WTC11 (cell line): ENCODE results near the gene SLIT3. TPM values are rescaled to one million over a fixed set of nuclear protein-coding genes. Genes with fewer than 3 reads are reported as not detected.

Source experiments
- ATAC-seq: fragments of 200-7000 bp; cut with Tn5 transposase; 2 replicates; pipeline ENCODE4 v1.10.0; 2021; ENCODE audit warnings: mild to moderate bottlenecking, moderate library complexity
- CTCF ChIA-PET: fragments of 300-600 bp; sonication (Branson Sonifier 250); formaldehyde crosslinking; loops from one replicate; lab custom pipeline; 2021; ENCODE audit warnings: antibody characterized with exemption; lab: Charles Lee
- POLR2A ChIA-PET: fragments of 350-600 bp; sonication (Branson Sonifier 250); formaldehyde crosslinking; loops from one replicate; lab custom pipeline; 2021; ENCODE audit warnings: antibody characterized with exemption; lab: Charles Lee
- DNase-seq: peaks from one replicate; pipeline ENCODE4 v3.0.0; 2021; ENCODE audit warnings: low spot score
- H3K27ac Mint-ChIP-seq: 2 replicates; pipeline ENCODE4 v1.8.0; 2021; ENCODE audit warnings: mixed read lengths
- H3K27me3 Mint-ChIP-seq: 2 replicates; pipeline ENCODE4 v1.8.0; 2021; ENCODE audit warnings: low read depth, mild to moderate bottlenecking, moderate library complexity, mixed read lengths
- H3K36me3 Mint-ChIP-seq: 2 replicates; pipeline ENCODE4 v1.8.0; 2021; ENCODE audit warnings: mixed read lengths
- H3K4me1 Mint-ChIP-seq: 2 replicates; pipeline ENCODE4 v1.8.0; 2022; ENCODE audit warnings: mixed read lengths
- H3K4me3 Mint-ChIP-seq: 2 replicates; pipeline ENCODE4 v1.8.0; 2021; ENCODE audit warnings: mild to moderate bottlenecking, moderate library complexity, mixed read lengths
- H3K9me3 Mint-ChIP-seq: 2 replicates; pipeline ENCODE4 v1.8.0; 2021; ENCODE audit warnings: mixed read lengths
- ATF1 ChIP-seq: sonication (generic); formaldehyde crosslinking; IDR thresholded peaks from 2 replicates; pipeline ENCODE4 v1.8.1; 2023; ENCODE audit warnings: mild to moderate bottlenecking, moderate library complexity, missing genetic modification reagents
- ATF2 ChIP-seq: sonication (generic); formaldehyde crosslinking; IDR thresholded peaks from 2 replicates; pipeline ENCODE4 v1.8.1; 2022; ENCODE audit warnings: low read depth, missing genetic modification reagents, borderline replicate concordance
- CBFB ChIP-seq: sonication (generic); formaldehyde crosslinking; IDR thresholded peaks from 2 replicates; pipeline ENCODE4 v1.8.1; 2022; ENCODE audit warnings: mild to moderate bottlenecking, low read depth, missing genetic modification reagents
- ESRRA ChIP-seq: sonication (generic); formaldehyde crosslinking; IDR thresholded peaks from 2 replicates; pipeline ENCODE4 v1.8.1; 2022; ENCODE audit warnings: mild to moderate bottlenecking, missing genetic modification reagents, borderline replicate concordance
- FOXK1 ChIP-seq: sonication (generic); formaldehyde crosslinking; IDR thresholded peaks from 2 replicates; pipeline ENCODE4 v1.8.0; 2022; ENCODE audit warnings: mild to moderate bottlenecking, moderate library complexity, missing genetic modification reagents
- KAT7 ChIP-seq: sonication (generic); formaldehyde crosslinking; IDR thresholded peaks from 2 replicates; pipeline ENCODE4 v1.8.1; 2023; ENCODE audit warnings: missing genetic modification reagents, mild to moderate bottlenecking, borderline replicate concordance
- MXD4 ChIP-seq: fragments of 250-450 bp; sonication (Bioruptor Pico); IDR thresholded peaks from 2 replicates; pipeline ENCODE4 v1.8.0; 2021; ENCODE audit warnings: mild to moderate bottlenecking, moderate library complexity, borderline replicate concordance
- NFE2L1 ChIP-seq: sonication (generic); formaldehyde crosslinking; IDR thresholded peaks from 2 replicates; pipeline ENCODE4 v1.8.1; 2023; ENCODE audit warnings: missing genetic modification reagents
- NFYB ChIP-seq: sonication (generic); formaldehyde crosslinking; conservative IDR thresholded peaks from 2 replicates; pipeline ENCODE4 v1.8.0; 2022; ENCODE audit warnings: low read depth, missing genetic modification reagents
- NR2C2 ChIP-seq: sonication (generic); formaldehyde crosslinking; IDR thresholded peaks from 2 replicates; pipeline ENCODE4 v1.8.0; 2022; ENCODE audit warnings: mild to moderate bottlenecking, missing genetic modification reagents
- RELA ChIP-seq: sonication (generic); formaldehyde crosslinking; IDR thresholded peaks from 2 replicates; pipeline ENCODE4 v1.8.1; 2022; ENCODE audit warnings: missing genetic modification reagents, mild to moderate bottlenecking, borderline replicate concordance
- SMAD4 ChIP-seq: sonication (generic); formaldehyde crosslinking; IDR thresholded peaks from 2 replicates; pipeline ENCODE4 v1.8.0; 2022; ENCODE audit warnings: mild to moderate bottlenecking, missing genetic modification reagents
- SP1 ChIP-seq: sonication (generic); formaldehyde crosslinking; conservative IDR thresholded peaks from 2 replicates; pipeline ENCODE4 v1.8.1; 2022; ENCODE audit warnings: missing genetic modification reagents
- TCF7 ChIP-seq: sonication (generic); formaldehyde crosslinking; IDR thresholded peaks from 2 replicates; pipeline ENCODE4 v1.8.0; 2022; ENCODE audit warnings: mild to moderate bottlenecking, low read depth, missing genetic modification reagents, moderate library complexity
- ZBTB43 ChIP-seq: sonication (generic); formaldehyde crosslinking; IDR thresholded peaks from 2 replicates; pipeline ENCODE4 v1.8.1; 2023; ENCODE audit warnings: mild to moderate bottlenecking, missing genetic modification reagents
- ZNF121 ChIP-seq: sonication (generic); formaldehyde crosslinking; IDR thresholded peaks from 2 replicates; pipeline ENCODE4 v1.8.0; 2023; ENCODE audit warnings: missing genetic modification reagents
- ZNF138 ChIP-seq: sonication (generic); formaldehyde crosslinking; conservative IDR thresholded peaks from 2 replicates; pipeline ENCODE4 v1.8.1; 2022; ENCODE audit warnings: mild to moderate bottlenecking, moderate library complexity, missing genetic modification reagents
- ZNF219 ChIP-seq: sonication (generic); formaldehyde crosslinking; IDR thresholded peaks from 2 replicates; pipeline ENCODE4 v1.8.0; 2023; ENCODE audit warnings: missing genetic modification reagents, mild to moderate bottlenecking, borderline replicate concordance
- ZNF232 ChIP-seq: sonication (generic); formaldehyde crosslinking; IDR thresholded peaks from 2 replicates; pipeline ENCODE4 v1.8.0; 2022; ENCODE audit warnings: mild to moderate bottlenecking, missing genetic modification reagents
- ZNF263 ChIP-seq: sonication (generic); formaldehyde crosslinking; IDR thresholded peaks from 2 replicates; pipeline ENCODE4 v1.8.1; 2022; ENCODE audit warnings: low read depth, mild to moderate bottlenecking, moderate library complexity, missing genetic modification reagents
- total RNA-seq: library from RNA; stranded (reverse); gene quantifications from 3 replicates; pipeline ENCODE4 v1.2.3, GENCODE V29; 2021
- TF ChIP-seq, protein P1 (sequence below): fragments of 250-450 bp; sonication (Bioruptor Pico); IDR thresholded peaks from 2 replicates; pipeline ENCODE4 v1.8.0; 2021; ENCODE audit warnings: mild to moderate bottlenecking
- TF ChIP-seq, protein P2 (sequence below): sonication (generic); formaldehyde crosslinking; IDR thresholded peaks from 2 replicates; pipeline ENCODE4 v1.8.0; 2023; ENCODE audit warnings: missing genetic modification reagents

Gene SLIT3
- total RNA-seq, 1 experiment from 2014 or later = 1.9 TPM

DNA sequence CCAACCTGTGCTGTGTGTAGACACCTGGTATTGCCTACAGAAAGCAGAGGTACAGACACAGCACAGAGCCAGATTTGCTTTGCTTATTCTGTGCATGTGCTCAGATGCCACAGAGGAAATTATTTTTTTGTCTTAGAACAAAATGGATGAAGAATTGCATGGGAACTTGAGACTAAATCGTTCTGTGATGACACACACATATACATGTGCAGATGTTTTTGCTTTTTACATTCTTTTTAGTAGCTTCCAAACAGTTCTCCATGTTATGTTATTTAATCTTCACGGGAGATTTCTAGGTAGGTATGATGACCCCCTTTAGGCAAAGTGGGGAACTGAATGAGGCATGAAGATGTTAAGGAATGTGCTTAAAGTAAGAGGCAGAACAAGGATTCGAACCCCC lies 500.2 kb downstream of the SLIT3 start:
- TF ChIP-seq NFE2L1 (no peak), SP1 (CRISPR knock-in tag) (no peak), KAT7 (no peak), MXD4 (CRISPR knock-in tag) (no peak), ESRRA (no peak), ZBTB43 (CRISPR knock-in tag) (no peak), ZNF232 (no peak), TCF7 (CRISPR knock-in tag) (no peak), SMAD4 (no peak)
- POLR2A ChIA-PET = no interaction called here

DNA sequence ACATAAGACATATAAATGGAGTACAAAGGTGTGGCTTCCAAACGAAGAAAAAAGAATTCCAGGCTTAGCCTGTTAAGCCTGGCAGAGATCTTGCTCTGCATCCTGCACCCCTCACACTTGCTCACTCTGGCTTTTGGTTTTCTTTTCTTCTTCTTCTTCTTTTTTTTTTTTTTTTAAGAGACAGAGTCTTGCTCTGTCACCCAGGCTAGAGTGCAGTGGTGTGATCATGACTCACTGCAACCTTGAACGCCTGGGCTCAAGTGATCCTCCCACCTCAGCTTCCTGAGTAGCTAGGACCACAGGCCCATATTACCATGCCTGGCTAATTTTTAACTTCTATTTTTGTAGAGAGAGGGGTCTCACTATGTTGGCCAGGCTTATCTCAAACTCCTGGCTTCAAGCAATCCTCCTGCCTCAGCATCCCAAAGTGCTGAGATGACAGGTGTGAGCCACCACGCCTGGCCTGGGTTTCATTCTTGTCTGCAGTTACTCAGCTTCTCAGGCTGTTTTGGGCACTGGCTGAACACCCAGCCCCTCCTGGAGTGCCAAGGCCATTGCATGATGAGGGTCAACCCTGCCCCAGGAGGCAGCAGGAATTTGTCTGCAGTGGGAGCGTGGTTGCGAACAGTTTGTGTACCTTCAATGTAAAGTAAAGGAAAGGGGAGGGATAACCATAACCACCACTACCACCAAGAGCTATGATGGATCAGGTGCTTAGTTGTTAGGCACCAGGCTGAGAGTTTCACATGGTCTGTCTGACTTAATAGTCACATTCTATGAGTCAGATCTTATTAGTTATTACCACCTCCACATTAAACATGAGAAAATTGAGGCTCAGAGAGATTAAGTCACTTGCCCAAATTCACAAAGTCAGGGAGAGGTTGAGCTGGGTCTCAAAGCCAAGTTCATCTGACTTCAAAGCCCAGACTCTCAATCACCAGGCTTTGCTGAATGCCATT lies 502.6 kb downstream of the SLIT3 start:
- ChIA-PET CTCF (interaction anchor here (0.9 to 1.3 kb wide), 2 partner anchors 26 to 50 kb away, joined by 3 to 6 read pairs; no protein-coding TSS in a partner anchor), POLR2A (no interaction called here)
- no peaks in the 10 kb centered on the region; the same call in 1 of the 2 replicates for H3K27me3 Mint-ChIP-seq

More for the DNA sequence above, 500.2 kb downstream of the SLIT3 start:
- Mint-ChIP-seq H3K36me3 (no peaks in the 10 kb centered on the region), H3K9me3 (no peaks in the 10 kb centered on the region), H3K27ac (no peak overlapping the region), H3K4me1 (peaks cover 2% of the 10 kb centered on the region; the same call in 1 of the 2 replicates), H3K27me3 (no peaks in the 10 kb centered on the region; the same call in 1 of the 2 replicates), H3K4me3 (no peak overlapping the region)
- CTCF ChIA-PET = interaction anchor here (1.3 kb wide), 1 partner anchor 22 kb away, joined by 4 read pairs; no protein-coding TSS in a partner anchor
- DNase-seq (no peak), ATAC-seq (no peak)

DNA sequence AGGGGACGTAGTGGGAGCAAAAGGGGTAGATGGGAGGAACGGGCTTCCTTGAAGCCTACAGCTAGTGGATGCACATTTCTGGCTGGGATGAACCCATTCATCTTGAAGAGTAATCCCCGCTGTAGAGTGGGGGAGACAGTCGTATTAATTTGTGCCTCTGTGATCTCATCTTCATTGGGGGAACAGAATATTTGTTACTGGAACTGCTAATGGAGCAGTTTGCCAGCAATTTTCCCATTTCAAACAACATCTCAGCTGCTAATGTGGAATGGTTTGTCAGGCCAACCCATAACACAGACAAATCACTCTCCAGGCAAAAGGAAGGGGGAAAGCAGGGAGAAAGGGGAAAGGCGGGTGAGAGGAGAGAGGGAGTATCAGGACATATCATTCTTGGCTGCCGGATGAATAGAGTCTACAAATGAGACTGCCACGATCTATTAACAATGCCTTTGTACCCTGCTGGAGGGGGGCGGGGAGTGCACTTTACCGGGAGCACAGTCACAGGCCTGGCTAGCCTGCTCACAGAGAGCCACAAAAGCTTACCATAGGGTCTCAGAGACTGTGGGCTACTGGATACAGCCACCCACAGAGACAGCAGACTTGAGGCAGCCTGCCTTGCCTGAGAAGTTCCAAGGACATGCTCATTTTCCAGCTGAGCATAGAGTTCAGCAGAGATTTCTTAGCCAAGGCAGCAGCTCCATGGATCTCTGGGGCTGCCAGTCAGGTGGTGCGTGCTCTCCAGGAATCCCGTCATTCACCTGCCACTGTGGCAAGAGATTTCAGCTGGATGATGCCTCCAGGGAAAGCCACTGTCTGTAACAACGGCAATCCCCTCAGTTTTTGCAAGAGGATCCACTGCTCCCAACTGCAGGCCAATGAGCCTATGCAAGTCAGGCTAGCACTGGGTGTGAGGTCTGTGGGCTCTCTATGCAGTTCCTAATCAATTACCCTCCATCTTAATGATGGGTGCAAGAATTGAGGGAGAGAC lies 504.1 kb downstream of the SLIT3 start:
- no peaks in the 10 kb centered on the region; the same call in 1 of the 2 replicates for H3K27me3 Mint-ChIP-seq
- H3K36me3 Mint-ChIP-seq = no peaks in the 10 kb centered on the region
- H3K4me3 Mint-ChIP-seq = no peak overlapping the region
- no peak for TF ChIP-seq ZNF263 (CRISPR knock-in tag)
- no peak for TF ChIP-seq ATF2 (CRISPR knock-in tag)
- no peak for TF ChIP-seq KAT7
- TF ChIP-seq ZNF219 = no peak
- TF ChIP-seq, protein P1, sequence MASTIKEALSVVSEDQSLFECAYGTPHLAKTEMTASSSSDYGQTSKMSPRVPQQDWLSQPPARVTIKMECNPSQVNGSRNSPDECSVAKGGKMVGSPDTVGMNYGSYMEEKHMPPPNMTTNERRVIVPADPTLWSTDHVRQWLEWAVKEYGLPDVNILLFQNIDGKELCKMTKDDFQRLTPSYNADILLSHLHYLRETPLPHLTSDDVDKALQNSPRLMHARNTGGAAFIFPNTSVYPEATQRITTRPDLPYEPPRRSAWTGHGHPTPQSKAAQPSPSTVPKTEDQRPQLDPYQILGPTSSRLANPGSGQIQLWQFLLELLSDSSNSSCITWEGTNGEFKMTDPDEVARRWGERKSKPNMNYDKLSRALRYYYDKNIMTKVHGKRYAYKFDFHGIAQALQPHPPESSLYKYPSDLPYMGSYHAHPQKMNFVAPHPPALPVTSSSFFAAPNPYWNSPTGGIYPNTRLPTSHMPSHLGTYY (CRISPR knock-in tag) = no peak
- TF ChIP-seq ZNF138 (CRISPR knock-in tag) = no peak
- no peak for TF ChIP-seq CBFB (CRISPR knock-in tag)
- no peak for TF ChIP-seq FOXK1 (CRISPR knock-in tag)
- TF ChIP-seq ATF1 (CRISPR knock-in tag) = no peak
- TF ChIP-seq, protein P2, sequence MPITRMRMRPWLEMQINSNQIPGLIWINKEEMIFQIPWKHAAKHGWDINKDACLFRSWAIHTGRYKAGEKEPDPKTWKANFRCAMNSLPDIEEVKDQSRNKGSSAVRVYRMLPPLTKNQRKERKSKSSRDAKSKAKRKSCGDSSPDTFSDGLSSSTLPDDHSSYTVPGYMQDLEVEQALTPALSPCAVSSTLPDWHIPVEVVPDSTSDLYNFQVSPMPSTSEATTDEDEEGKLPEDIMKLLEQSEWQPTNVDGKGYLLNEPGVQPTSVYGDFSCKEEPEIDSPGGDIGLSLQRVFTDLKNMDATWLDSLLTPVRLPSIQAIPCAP (CRISPR knock-in tag) = no peak
- no peak for TF ChIP-seq NR2C2 (CRISPR knock-in tag)
- no peak for TF ChIP-seq RELA (CRISPR knock-in tag)
- no peaks in the 10 kb centered on the region for H3K9me3 Mint-ChIP-seq
- CTCF ChIA-PET = no interaction called here
- no peak for ATAC-seq
- POLR2A ChIA-PET = no interaction called here
- DNase-seq = no peak
- no peak overlapping the region for H3K27ac Mint-ChIP-seq
- peaks cover 19% of the 10 kb centered on the region for H3K4me1 Mint-ChIP-seq

More for the DNA sequence above, 502.6 kb downstream of the SLIT3 start:
- H3K4me3 Mint-ChIP-seq = no peak overlapping the region
- TF ChIP-seq NFYB (no peak), ZNF121 (0 out of 2 replicates have a peak, but pooled peaks have one; percentile 53)
- H3K4me1 Mint-ChIP-seq = peaks cover 8% of the 10 kb centered on the region
- no peaks in the 10 kb centered on the region for H3K9me3 Mint-ChIP-seq
- no peak overlapping the region for H3K27ac Mint-ChIP-seq
- H3K36me3 Mint-ChIP-seq = no peaks in the 10 kb centered on the region
- DNase-seq = no peak
- no peak for ATAC-seq
